ENCODE data around the gene DGUOK. TPM values are rescaled to one million over a fixed set of nuclear protein-coding genes. Genes with fewer than 3 reads are reported as not detected.

The DGUOK gene
- total and polyA plus RNA-seq, 2 of the 4 experiments (the other 2 are of a cell fraction), result 66.3 to 111 TPM

GRCh38 chr2:73890301-73891092 lies 36.2 kb upstream of the DGUOK start:
- no peak for ATAC-seq (ENCODE audit: low read depth)

More at GRCh38 chr2:73890301-73891092, 36.2 kb upstream of the DGUOK start:
- H2BK5ac ChIP-seq (ENCODE audit: low read depth, low read length, poor library complexity, severe bottlenecking), result peak overlapping the region; percentile 21
- peaks cover 12 to 45% of the 10 kb centered on the region in 2 experiments; a peak in 3 of 4 replicates for H3K79me1 ChIP-seq (ENCODE audit: low read depth in 1 of 2, low read length in 2 of 2)
- intact Hi-C loops (cut with micrococcal nuclease), result no loop called here
- H3K4me1 ChIP-seq (ENCODE audit: control insufficient read depth, insufficient read depth, low read length), result peaks cover 26% of the 10 kb centered on the region
- H2BK20ac ChIP-seq (ENCODE audit: low read depth, low read length), result peak overlapping the region; percentile 28
- DNase-seq, result peak; percentile 67
- BruUV-seq (replicated peaks), result no TSS peak
- H3K14ac ChIP-seq (replicated peaks; ENCODE audit: low read depth, low read length), result 0 out of 2 replicates have a peak overlapping the region, but pooled peaks have one; percentile 41
- 0 out of 3 replicates have a peak overlapping the region, but pooled peaks have one; percentile 87 for H2BK15ac ChIP-seq (ENCODE audit: low read depth, low read length)
- H4K8ac ChIP-seq (ENCODE audit: low read depth in 2 of 2, low read length in 2 of 2), result peak overlapping the region in 1 of 2 experiments; percentile 32; a peak in 2 of 4 replicates
- peaks cover 27% of the 10 kb centered on the region for H3K9me1 ChIP-seq (ENCODE audit: insufficient read depth, low read length)
- peak overlapping the region; percentile 66 for H2AFZ ChIP-seq (replicated peaks; ENCODE audit: low read length, poor library complexity)
- peak overlapping the region; percentile 48; the same call in 1 of the 2 replicates for H3K18ac ChIP-seq (ENCODE audit: low read depth, low read length)
- CTCF ChIA-PET, result interaction anchor here (1.2 kb wide), 1 partner anchor 66 kb away, joined by 3 read pairs; no protein-coding TSS in a partner anchor
- H3K27me3 ChIP-seq (ENCODE audit: control insufficient read depth, insufficient read depth, low read length), result no peaks in the 10 kb centered on the region
- peak overlapping the region; percentile 88 for H2AK5ac ChIP-seq (ENCODE audit: low read depth, low read length)
- H2AK9ac ChIP-seq (replicated peaks; ENCODE audit: low read depth, low read length, poor library complexity), result peak overlapping the region; percentile 87
- H3K9me3 ChIP-seq (ENCODE audit: control insufficient read depth, insufficient read depth, low read length), result no peaks in the 10 kb centered on the region
- no peak overlapping the region for H3K9ac ChIP-seq (ENCODE audit: low read depth, low read length)
- WGBS, 2 experiments (ENCODE audit: extremely low coverage in 2 of 2, insufficient read length in 1 of 2), result no CpG with 5 or more reads among the region's 9 CpGs
- H3K56ac ChIP-seq (ENCODE audit: extremely low read depth, insufficient read depth, low read length), result no peak overlapping the region
- H3K4ac ChIP-seq (ENCODE audit: low read depth, low read length), result peak overlapping the region; percentile 44
- peak overlapping the region; percentile 47 for H4K91ac ChIP-seq (ENCODE audit: insufficient read depth, low read depth, low read length)
- in situ Hi-C loops (cut with MboI; ENCODE audit: low sequenced_read_pairs), result no loop called here
- peak overlapping the region; percentile 49; the same call in 1 of the 2 replicates for H2BK120ac ChIP-seq (ENCODE audit: low read depth, low read length)
- no peak overlapping the region for H3K4me2 ChIP-seq (ENCODE audit: low read depth, low read length)
- H3K4me3 ChIP-seq (ENCODE audit: insufficient read depth, low read depth, low read length), result no peak overlapping the region
- no peak overlapping the region for H3K23ac ChIP-seq (ENCODE audit: low read depth, low read length)
- peaks cover 3% of the 10 kb centered on the region; the same call in 1 of the 2 replicates for H3K36me3 ChIP-seq (ENCODE audit: control insufficient read depth, insufficient read depth, low read length)
- H4K5ac ChIP-seq (ENCODE audit: low read depth, low read length), result no peak overlapping the region
- TF ChIP-seq, protein P1, sequence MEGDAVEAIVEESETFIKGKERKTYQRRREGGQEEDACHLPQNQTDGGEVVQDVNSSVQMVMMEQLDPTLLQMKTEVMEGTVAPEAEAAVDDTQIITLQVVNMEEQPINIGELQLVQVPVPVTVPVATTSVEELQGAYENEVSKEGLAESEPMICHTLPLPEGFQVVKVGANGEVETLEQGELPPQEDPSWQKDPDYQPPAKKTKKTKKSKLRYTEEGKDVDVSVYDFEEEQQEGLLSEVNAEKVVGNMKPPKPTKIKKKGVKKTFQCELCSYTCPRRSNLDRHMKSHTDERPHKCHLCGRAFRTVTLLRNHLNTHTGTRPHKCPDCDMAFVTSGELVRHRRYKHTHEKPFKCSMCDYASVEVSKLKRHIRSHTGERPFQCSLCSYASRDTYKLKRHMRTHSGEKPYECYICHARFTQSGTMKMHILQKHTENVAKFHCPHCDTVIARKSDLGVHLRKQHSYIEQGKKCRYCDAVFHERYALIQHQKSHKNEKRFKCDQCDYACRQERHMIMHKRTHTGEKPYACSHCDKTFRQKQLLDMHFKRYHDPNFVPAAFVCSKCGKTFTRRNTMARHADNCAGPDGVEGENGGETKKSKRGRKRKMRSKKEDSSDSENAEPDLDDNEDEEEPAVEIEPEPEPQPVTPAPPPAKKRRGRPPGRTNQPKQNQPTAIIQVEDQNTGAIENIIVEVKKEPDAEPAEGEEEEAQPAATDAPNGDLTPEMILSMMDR (conservative IDR thresholded peaks at IDR 0.05; ENCODE audit: low read depth, low read length), result no peak
- TF ChIP-seq RAD21 (IDR thresholded peaks at IDR 0.05; ENCODE audit: low read length) (no peak), RFX5 (IDR thresholded peaks at IDR 0.05; ENCODE audit: low read depth, low read length) (no peak), CEBPB (IDR thresholded peaks at IDR 0.05; ENCODE audit: low read depth, low read length) (no peak), POLR2A (IDR thresholded peaks at IDR 0.05; ENCODE audit: low read depth, low read length) (no peak), RCOR1 (IDR thresholded peaks at IDR 0.05; ENCODE audit: insufficient replicate concordance, low read length) (no peak), MAFK (IDR thresholded peaks at IDR 0.05; ENCODE audit: low read depth, low read length) (no peak), CHD1 (IDR thresholded peaks at IDR 0.05; ENCODE audit: low read depth, low read length) (no peak)
- TF ChIP-seq, protein P2, sequence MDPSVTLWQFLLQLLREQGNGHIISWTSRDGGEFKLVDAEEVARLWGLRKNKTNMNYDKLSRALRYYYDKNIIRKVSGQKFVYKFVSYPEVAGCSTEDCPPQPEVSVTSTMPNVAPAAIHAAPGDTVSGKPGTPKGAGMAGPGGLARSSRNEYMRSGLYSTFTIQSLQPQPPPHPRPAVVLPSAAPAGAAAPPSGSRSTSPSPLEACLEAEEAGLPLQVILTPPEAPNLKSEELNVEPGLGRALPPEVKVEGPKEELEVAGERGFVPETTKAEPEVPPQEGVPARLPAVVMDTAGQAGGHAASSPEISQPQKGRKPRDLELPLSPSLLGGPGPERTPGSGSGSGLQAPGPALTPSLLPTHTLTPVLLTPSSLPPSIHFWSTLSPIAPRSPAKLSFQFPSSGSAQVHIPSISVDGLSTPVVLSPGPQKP (IDR thresholded peaks at IDR 0.05; ENCODE audit: borderline replicate concordance, low read depth, low read length), result no peak
- POLR2A ChIA-PET (ENCODE audit: unreplicated experiment), result no interaction called here
- H3K27ac ChIP-seq (ENCODE audit: insufficient read depth, low read length), result peak overlapping the region; percentile 2; the same call in 1 of the 2 replicates
- dilution Hi-C loops (cut with HindIII; ENCODE audit: low sequenced_read_pairs, unreplicated experiment), result no loop called here
- H4K20me1 ChIP-seq (ENCODE audit: insufficient read depth, low read length), result peaks cover 19% of the 10 kb centered on the region

Data from IMR-90 (cell line).